H9 (cell line): ENCODE results near the gene DMD. TPM values are rescaled to one million over a fixed set of nuclear protein-coding genes. Genes with fewer than 3 reads are reported as not detected.

ENCODE experiments used
- DNase-seq: peaks from one replicate; pipeline ENCODE4 v3.0.0-alpha.2; 2017
- H2AFZ ChIP-seq: one replicate; pipeline ENCODE4 v1.6.1; 2013; ENCODE audit warnings: mild to moderate bottlenecking, low read length, control low read depth, moderate library complexity
- H2AK5ac ChIP-seq: 2 replicates; pipeline ENCODE4 v1.6.1; 2013; ENCODE audit warnings: low read length, control low read depth, mixed read lengths; ENCODE audit not compliant: insufficient read length
- H2BK120ac ChIP-seq: one replicate; pipeline ENCODE4 v1.6.1; 2013; ENCODE audit warnings: low read depth, mild to moderate bottlenecking, low read length, control low read depth, inconsistent platforms; ENCODE audit not compliant: poor library complexity, severe bottlenecking
- H2BK12ac ChIP-seq: 2 replicates; pipeline ENCODE4 v1.6.1; 2013; ENCODE audit warnings: low read length, control low read depth, mixed read lengths, low read depth; ENCODE audit not compliant: insufficient read length
- H2BK15ac ChIP-seq: 2 replicates; pipeline ENCODE4 v1.6.1; 2013; ENCODE audit warnings: low read depth, low read length, control low read depth
- H2BK20ac ChIP-seq: one replicate; pipeline ENCODE4 v1.6.1; 2013; ENCODE audit warnings: low read depth, mild to moderate bottlenecking, low read length, control low read depth, inconsistent platforms; ENCODE audit not compliant: poor library complexity, severe bottlenecking
- H2BK5ac ChIP-seq: 2 replicates; pipeline ENCODE4 v1.6.1; 2013; ENCODE audit warnings: low read length, control low read depth, mixed read lengths; ENCODE audit not compliant: insufficient read length
- H3K14ac ChIP-seq: 2 replicates; pipeline ENCODE4 v1.6.1; 2013; ENCODE audit warnings: low read length, control low read depth; ENCODE audit not compliant: insufficient read depth
- H3K18ac ChIP-seq: 2 replicates; pipeline ENCODE4 v1.6.1; 2013; ENCODE audit warnings: low read depth, mild to moderate bottlenecking, mixed read lengths, low read length, control low read depth; ENCODE audit not compliant: insufficient read length
- H3K23ac ChIP-seq: 2 replicates; pipeline ENCODE4 v1.6.1; 2013; ENCODE audit warnings: low read length, control low read depth, mixed read lengths, low read depth; ENCODE audit not compliant: insufficient read length
- H3K23me2 ChIP-seq: 2 replicates; pipeline ENCODE4 v1.6.1; 2013; ENCODE audit warnings: low read depth, mild to moderate bottlenecking, mixed read lengths, low read length, control low read depth; ENCODE audit not compliant: insufficient read length, poor library complexity, severe bottlenecking
- H3K27ac ChIP-seq: 2 replicates; pipeline ENCODE4 v1.5.1; 2013; ENCODE audit warnings: low read length, control low read depth, mixed read lengths, low read depth; ENCODE audit not compliant: insufficient read length
- H3K27me3 ChIP-seq: 2 replicates; pipeline ENCODE4 v1.6.1; 2013; ENCODE audit warnings: low read length, control low read depth, inconsistent platforms; ENCODE audit not compliant: insufficient read depth
- H3K4ac ChIP-seq: 2 replicates; pipeline ENCODE4 v1.6.1; 2013; ENCODE audit warnings: low read depth, mild to moderate bottlenecking, control low read depth, inconsistent platforms, low read length, moderate library complexity
- H3K4me1 ChIP-seq: 2 replicates; pipeline ENCODE4 v1.6.1; 2013; ENCODE audit warnings: low read length, control low read depth, inconsistent platforms; ENCODE audit not compliant: insufficient read depth
- H3K4me2 ChIP-seq: 2 replicates; pipeline ENCODE4 v1.6.1; 2013; ENCODE audit warnings: low read length, control low read depth, mixed read lengths; ENCODE audit not compliant: insufficient read length, insufficient read depth
- H3K56ac ChIP-seq: 2 replicates; pipeline ENCODE4 v1.6.1; 2013; ENCODE audit warnings: low read depth, mild to moderate bottlenecking, mixed read lengths, low read length, control low read depth; ENCODE audit not compliant: insufficient read length
- H3K79me1 ChIP-seq: 2 replicates; pipeline ENCODE4 v1.6.1; 2013; ENCODE audit warnings: low read depth, mild to moderate bottlenecking, moderate library complexity, low read length, control low read depth, inconsistent platforms; ENCODE audit not compliant: insufficient read depth, poor library complexity, severe bottlenecking
- H3K79me2 ChIP-seq: 2 replicates; pipeline ENCODE4 v1.6.1; 2013; ENCODE audit warnings: low read length, control low read depth, inconsistent platforms; ENCODE audit not compliant: insufficient read depth
- H3K9ac ChIP-seq: 2 replicates; pipeline ENCODE4 v1.6.1; 2013; ENCODE audit warnings: low read length, control low read depth, mixed read lengths; ENCODE audit not compliant: insufficient read length; ENCODE audit errors: extremely low read depth
- H3K9me3 ChIP-seq: one replicate; pipeline ENCODE4 v1.6.1; 2013; ENCODE audit warnings: low read depth, low read length, inconsistent platforms; ENCODE audit not compliant: control insufficient read depth
- H3T11ph ChIP-seq: one replicate; pipeline ENCODE4 v1.6.1; 2013; ENCODE audit warnings: mild to moderate bottlenecking, low read length, control low read depth, inconsistent platforms
- H4K20me1 ChIP-seq: one replicate; pipeline ENCODE4 v1.6.1; 2013; ENCODE audit not compliant: control insufficient read depth, insufficient read length, insufficient read depth
- H4K5ac ChIP-seq: 2 replicates; pipeline ENCODE4 v1.6.1; 2013; ENCODE audit warnings: low read depth, mild to moderate bottlenecking, mixed read lengths, low read length, control low read depth; ENCODE audit not compliant: insufficient read length
- H4K8ac ChIP-seq: replicated peaks from 2 replicates; pipeline ENCODE4 v1.6.1; 2013; ENCODE audit warnings: low read length, control low read depth, mixed read lengths, low read depth; ENCODE audit not compliant: insufficient read length
- H4K91ac ChIP-seq: 2 replicates; pipeline ENCODE4 v1.6.1; 2013; ENCODE audit warnings: low read depth, mild to moderate bottlenecking, moderate library complexity, mixed read lengths, low read length, control low read depth; ENCODE audit not compliant: insufficient read length
- H3K27ac Mint-ChIP-seq, 3 experiments: 2 replicates in 2 of 3; 3 replicates in 1 of 3; pipeline ENCODE4 v1.8.0; 2020 to 2021; ENCODE audit warnings: mixed read lengths in 3 of 3, mild to moderate bottlenecking in 1 of 3, moderate library complexity in 1 of 3
- H3K27me3 Mint-ChIP-seq: 2 replicates; pipeline ENCODE4 v1.8.0; 2021; ENCODE audit warnings: low read depth, mild to moderate bottlenecking, moderate library complexity, mixed read lengths
- H3K36me3 Mint-ChIP-seq, 3 experiments: 2 replicates in 2 of 3; 3 replicates in 1 of 3; pipeline ENCODE4 v1.8.0; 2020 to 2021; ENCODE audit warnings: low read depth in 3 of 3, mixed read lengths in 3 of 3; ENCODE audit not compliant: insufficient read depth in 1 of 3
- H3K4me1 Mint-ChIP-seq, 2 experiments: 2 replicates each; pipeline ENCODE4 v1.8.0; 2020; ENCODE audit warnings: mixed read lengths in 2 of 2
- H3K4me3 Mint-ChIP-seq, 2 experiments: 2 replicates in 1 of 2; 3 replicates in 1 of 2; pipeline ENCODE4 v1.8.0; 2020 to 2021; ENCODE audit warnings: mild to moderate bottlenecking in 2 of 2, mixed read lengths in 2 of 2, moderate library complexity in 1 of 2
- H3K9me3 Mint-ChIP-seq, 2 experiments: 2 replicates in 1 of 2; 3 replicates in 1 of 2; pipeline ENCODE4 v1.8.0; 2020; ENCODE audit warnings: mild to moderate bottlenecking in 2 of 2, mixed read lengths in 2 of 2, moderate library complexity in 1 of 2
- WGBS: extraction: QIAGEN DNeasy Blood & Tissue Kit; methylation state at CpG from one replicate; pipeline ENCODE4 v1.1.7; 2013; ENCODE audit warnings: missing lambda C conversion rate, low lambda C conversion rate, mixed read lengths; ENCODE audit not compliant: insufficient read length; ENCODE audit errors: extremely low coverage; 5-methylcytosine and 5-hydroxymethylcytosine counted together
- total RNA-seq: library from RNA; stranded (reverse); gene quantifications from 2 replicates; pipeline ENCODE4 v1.2.1, GENCODE V29; 2021
- TF ChIP-seq, protein P1 (sequence below): fragments of 200-600 bp; sonication (generic); conservative IDR thresholded peaks from 3 replicates; pipeline ENCODE4 v1.8.0; 2021; ENCODE audit warnings: antibody characterized with exemption, mild to moderate bottlenecking

The DMD gene
- total RNA-seq, 1 experiment from 2014 or later = 3.8 TPM

GRCh38 chrX:31499109-31499508, 1712.2 kb downstream of the DMD start:
- H3K14ac ChIP-seq = no peak overlapping the region
- no peak overlapping the region for H3K4ac ChIP-seq
- Mint-ChIP-seq H3K27me3 (no peaks in the 10 kb centered on the region), H3K4me1 (peaks cover 0 to 8% of the 10 kb centered on the region in 2 experiments; a peak in 2 of 4 replicates), H3K36me3 (no peaks in the 10 kb centered on the region), H3K4me3 (no peak overlapping the region), H3K9me3 (peaks cover 42 to 53% of the 10 kb centered on the region in 2 experiments), H3K27ac (no peak overlapping the region; a peak in 3 of 7 replicates)
- H4K20me1 ChIP-seq = no peaks in the 10 kb centered on the region
- H2BK120ac ChIP-seq = no peak overlapping the region
- H3K23me2 ChIP-seq = no peaks in the 10 kb centered on the region
- no peaks in the 10 kb centered on the region for H3K79me2 ChIP-seq
- no peak overlapping the region for H2BK12ac ChIP-seq
- WGBS = no CpG with 5 or more reads among the region's 2 CpGs
- no peaks in the 10 kb centered on the region for H3K4me1 ChIP-seq
- H3K27ac ChIP-seq = no peak overlapping the region
- no peak overlapping the region for H3K23ac ChIP-seq
- no peak for DNase-seq
- no peak overlapping the region for H4K5ac ChIP-seq
- H3K18ac ChIP-seq = no peak overlapping the region
- H2BK5ac ChIP-seq = no peak overlapping the region
- no peak overlapping the region for H4K8ac ChIP-seq
- H4K91ac ChIP-seq = no peak overlapping the region
- H3K4me2 ChIP-seq = no peak overlapping the region
- no peak overlapping the region for H2BK15ac ChIP-seq
- H3K79me1 ChIP-seq = no peaks in the 10 kb centered on the region
- no peak overlapping the region for H2AFZ ChIP-seq
- no peak overlapping the region for H2AK5ac ChIP-seq
- TF ChIP-seq, protein P1, sequence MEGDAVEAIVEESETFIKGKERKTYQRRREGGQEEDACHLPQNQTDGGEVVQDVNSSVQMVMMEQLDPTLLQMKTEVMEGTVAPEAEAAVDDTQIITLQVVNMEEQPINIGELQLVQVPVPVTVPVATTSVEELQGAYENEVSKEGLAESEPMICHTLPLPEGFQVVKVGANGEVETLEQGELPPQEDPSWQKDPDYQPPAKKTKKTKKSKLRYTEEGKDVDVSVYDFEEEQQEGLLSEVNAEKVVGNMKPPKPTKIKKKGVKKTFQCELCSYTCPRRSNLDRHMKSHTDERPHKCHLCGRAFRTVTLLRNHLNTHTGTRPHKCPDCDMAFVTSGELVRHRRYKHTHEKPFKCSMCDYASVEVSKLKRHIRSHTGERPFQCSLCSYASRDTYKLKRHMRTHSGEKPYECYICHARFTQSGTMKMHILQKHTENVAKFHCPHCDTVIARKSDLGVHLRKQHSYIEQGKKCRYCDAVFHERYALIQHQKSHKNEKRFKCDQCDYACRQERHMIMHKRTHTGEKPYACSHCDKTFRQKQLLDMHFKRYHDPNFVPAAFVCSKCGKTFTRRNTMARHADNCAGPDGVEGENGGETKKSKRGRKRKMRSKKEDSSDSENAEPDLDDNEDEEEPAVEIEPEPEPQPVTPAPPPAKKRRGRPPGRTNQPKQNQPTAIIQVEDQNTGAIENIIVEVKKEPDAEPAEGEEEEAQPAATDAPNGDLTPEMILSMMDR = no peak
- H3K9ac ChIP-seq = no peak overlapping the region
- H3K9me3 ChIP-seq = no peaks in the 10 kb centered on the region
- no peak overlapping the region for H3K56ac ChIP-seq
- no peaks in the 10 kb centered on the region for H3K27me3 ChIP-seq
- no peak overlapping the region for H3T11ph ChIP-seq
- H2BK20ac ChIP-seq = no peak overlapping the region
